ENCODE results near the gene TCF7L2.

Gene TCF7L2

GRCh38 chr10:112949875-112950507 lies at the start of gene TCF7L2:
TSS of gene TCF7L2 (plus strand) at chr10:112950247. CDS start at chr10:112950757, 510 bp downstream.
- intact Hi-C loops (cut with DNase I): loop anchor here (5.0 to 10.0 kb wide), 2 partner anchors 112 to 225 kb away; no protein-coding TSS in a partner anchor
- peak; percentile 82 to 98 (median 94) for DNase-seq

GRCh38 chr10:112902730-112903129 lies 47.3 kb upstream of the TCF7L2 start:
- DNase-seq: no peak
- intact Hi-C loops (cut with DNase I): no loop called here

GRCh38 chr10:112904000-112904399 lies 46.0 kb upstream of the TCF7L2 start:
- intact Hi-C loops (cut with DNase I): no loop called here
- no peak for DNase-seq

- no peak for DNase-seq
- intact Hi-C loops (cut with DNase I): no loop called here
Observed at GRCh38 chr10:112906945-112907344, 43.1 kb upstream of the TCF7L2 start.

- no peak for DNase-seq
- intact Hi-C loops (cut with DNase I): no loop called here
Observed at GRCh38 chr10:112907893-112908292, 42.2 kb upstream of the TCF7L2 start.

GRCh38 chr10:112911206-112911605 lies 38.8 kb upstream of the TCF7L2 start:
- no peak for DNase-seq
- intact Hi-C loops (cut with DNase I): no loop called here

- intact Hi-C loops (cut with DNase I): no loop called here
- no peak for DNase-seq
Observed at GRCh38 chr10:112912410-112912928, 37.6 kb upstream of the TCF7L2 start.

GRCh38 chr10:112913255-112913654 lies 36.8 kb upstream of the TCF7L2 start:
- intact Hi-C loops (cut with DNase I): no loop called here
- DNase-seq: no peak

- no peak for DNase-seq
- intact Hi-C loops (cut with DNase I): no loop called here
Observed at GRCh38 chr10:112913661-112914287, 36.3 kb upstream of the TCF7L2 start.

GRCh38 chr10:112914288-112914952 lies 35.6 kb upstream of the TCF7L2 start:
- intact Hi-C loops (cut with DNase I): no loop called here
- no peak for DNase-seq

GRCh38 chr10:112915590-112916572 lies 34.2 kb upstream of the TCF7L2 start:
- DNase-seq: no peak
- intact Hi-C loops (cut with DNase I): no loop called here

- intact Hi-C loops (cut with DNase I): no loop called here
- DNase-seq: no peak
Observed at GRCh38 chr10:112917681-112918080, 32.4 kb upstream of the TCF7L2 start.

- no peak for DNase-seq
- intact Hi-C loops (cut with DNase I): no loop called here
Observed at GRCh38 chr10:112918771-112919170, 31.3 kb upstream of the TCF7L2 start.

GRCh38 chr10:112919721-112920120 lies 30.3 kb upstream of the TCF7L2 start:
- no peak for DNase-seq
- intact Hi-C loops (cut with DNase I): no loop called here

- intact Hi-C loops (cut with DNase I): no loop called here
- no peak for DNase-seq
Observed at GRCh38 chr10:112926906-112927688, 22.9 kb upstream of the TCF7L2 start.

- intact Hi-C loops (cut with DNase I): no loop called here
- DNase-seq: no peak
Observed at GRCh38 chr10:112927980-112928379, 22.1 kb upstream of the TCF7L2 start.

GRCh38 chr10:112932658-112933057 lies 17.4 kb upstream of the TCF7L2 start:
- intact Hi-C loops (cut with DNase I): no loop called here
- no peak for DNase-seq

- intact Hi-C loops (cut with DNase I): no loop called here
- DNase-seq: no peak
Observed at GRCh38 chr10:112934193-112934592, 15.9 kb upstream of the TCF7L2 start.

Data from head of caudate nucleus (tissue), 42 donors.